ENCODE data around the gene HOXC9.
"Not testable (repeated sequence)": the region's sequence is repeated elsewhere in the genome, so short reads cannot be mapped to it uniquely, and the experiment has no call there.

The HOXC9 gene

DNA sequence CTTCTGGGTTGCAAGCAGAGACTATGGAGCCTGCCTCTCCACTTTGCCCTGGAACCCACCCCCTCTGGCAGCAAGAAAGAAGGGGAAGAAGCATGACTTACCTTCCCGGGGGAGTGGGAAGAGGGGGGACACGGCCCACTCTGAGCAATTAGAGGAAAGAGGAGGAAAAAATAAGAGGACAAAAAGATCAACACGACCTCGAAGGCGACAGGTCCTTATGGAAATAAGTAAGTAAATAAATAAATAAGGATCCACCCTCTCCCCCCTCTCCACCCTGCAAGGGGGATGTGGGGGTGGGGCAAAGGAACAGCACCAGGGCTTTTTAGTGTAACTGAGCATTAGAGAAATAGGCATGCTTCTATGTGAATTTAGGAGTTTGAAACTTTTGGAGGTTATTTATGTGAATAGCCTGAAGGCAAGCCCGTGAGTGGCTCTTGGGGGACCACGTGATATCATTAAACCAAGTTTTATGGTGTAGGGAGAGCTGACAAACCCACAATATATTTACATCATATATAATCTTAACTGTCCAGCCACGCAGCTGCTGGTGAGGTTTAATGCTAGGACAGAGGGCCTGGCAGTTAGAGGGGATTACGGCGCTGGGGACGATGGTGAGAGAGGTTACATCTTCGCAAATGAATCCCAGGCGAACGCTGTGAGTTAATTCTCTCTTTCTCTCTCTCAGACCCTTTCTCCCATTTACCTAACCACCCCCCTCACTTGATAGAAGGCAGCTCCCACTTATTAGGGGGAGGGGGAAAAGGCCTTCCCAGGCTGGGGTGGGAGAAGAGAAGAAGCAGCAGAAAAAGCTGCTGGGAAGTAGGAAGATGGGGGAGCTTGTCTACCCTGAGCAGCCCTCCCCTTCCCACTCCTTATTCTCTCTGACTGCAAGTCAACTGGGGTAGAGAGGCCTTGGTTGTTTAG, 37.7 kb downstream of the HOXC9 start:
- DNase-seq, result no peak

DNA sequence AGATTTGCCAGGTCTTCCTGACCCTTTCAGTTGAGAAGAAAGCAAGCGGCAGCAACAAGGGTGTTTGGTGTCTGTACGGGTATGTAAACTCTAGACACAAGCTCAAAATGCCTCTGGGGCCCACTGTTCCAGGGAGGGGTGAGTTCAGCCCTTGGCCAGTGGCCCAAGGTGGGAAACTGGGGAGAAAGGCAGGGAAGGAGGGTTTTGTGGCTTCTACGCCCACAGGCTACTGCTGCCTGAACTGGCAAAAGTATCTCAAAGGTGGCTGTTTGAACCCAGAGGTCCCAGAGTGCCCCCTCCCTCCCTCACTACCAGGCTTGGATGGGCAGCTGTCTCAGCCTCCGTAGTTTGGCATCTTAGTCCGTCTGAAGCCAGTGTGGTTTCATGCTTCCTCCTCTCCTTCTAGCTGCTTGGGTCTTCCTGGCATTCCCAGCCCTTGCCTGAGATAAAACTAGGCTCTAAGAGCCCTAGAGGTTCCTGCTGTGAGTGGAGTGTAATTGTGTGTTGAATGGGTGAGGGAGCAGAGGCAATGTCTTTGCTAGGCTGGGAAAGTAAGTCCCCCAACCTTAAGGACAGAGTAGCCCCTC, 38.4 kb downstream of the HOXC9 start:
- no peak for DNase-seq

DNA sequence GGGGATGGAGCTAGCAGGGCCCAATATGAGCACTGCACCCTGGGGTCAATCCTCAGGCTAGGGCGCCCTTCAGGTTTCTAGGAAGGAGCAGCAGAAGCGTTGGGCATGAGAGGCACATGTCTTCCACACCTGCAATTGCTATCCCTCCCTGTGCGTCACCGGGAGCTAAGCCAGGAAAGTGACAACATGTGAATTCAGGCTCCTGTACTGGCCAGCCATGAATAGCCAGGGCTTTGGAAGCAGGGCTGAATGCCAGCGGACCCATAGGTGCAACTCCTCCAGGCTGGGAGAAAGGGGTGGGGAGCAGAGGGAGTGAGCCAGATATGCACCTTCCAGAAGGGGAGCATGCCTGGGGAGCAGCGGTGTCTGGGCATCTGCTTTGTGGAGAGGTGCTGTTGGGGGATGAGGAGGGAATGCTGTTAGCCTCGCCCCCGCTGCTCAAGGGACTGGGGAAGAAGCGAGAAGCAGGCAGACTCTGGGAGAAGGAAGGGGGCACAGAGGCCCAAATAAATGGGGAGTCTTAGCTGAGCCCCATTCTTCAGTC, 39.0 kb downstream of the HOXC9 start:
- DNase-seq, result no peak

DNA sequence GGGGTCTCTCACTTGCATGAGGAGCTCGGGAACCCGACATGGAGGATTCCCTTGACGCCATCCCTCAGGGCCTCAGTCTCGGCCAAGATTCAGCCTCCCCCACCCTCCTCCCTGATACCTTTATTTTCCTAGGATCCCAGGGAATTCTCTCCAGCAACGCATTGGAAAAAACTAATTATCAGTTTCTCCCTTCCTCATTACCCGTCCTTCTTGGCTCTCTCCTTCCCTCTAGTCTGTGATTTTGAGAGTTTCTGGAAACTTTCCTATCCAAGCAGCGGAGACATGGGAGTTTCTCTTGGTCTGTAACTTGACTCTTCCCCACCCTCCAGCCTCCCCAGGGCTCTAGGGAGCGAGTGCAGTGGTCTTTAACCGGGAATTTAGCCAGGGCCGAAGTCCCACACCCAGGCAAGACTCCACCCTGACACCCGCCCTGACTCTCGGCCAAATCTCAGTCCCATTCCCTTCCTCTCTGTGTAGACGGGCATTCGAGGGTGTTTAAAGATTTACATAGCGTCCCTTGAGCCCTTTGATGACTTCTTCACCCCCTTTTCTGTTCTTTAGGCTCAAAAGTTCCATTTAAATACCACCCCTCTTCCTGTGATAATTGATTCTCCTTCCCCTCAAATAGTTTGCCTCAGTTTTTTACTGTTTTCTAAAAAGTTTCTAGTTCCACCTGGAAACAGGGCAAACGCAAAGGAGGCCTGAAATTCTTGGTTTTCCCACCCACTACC, 39.6 kb downstream of the HOXC9 start:
- no peak for DNase-seq

DNA sequence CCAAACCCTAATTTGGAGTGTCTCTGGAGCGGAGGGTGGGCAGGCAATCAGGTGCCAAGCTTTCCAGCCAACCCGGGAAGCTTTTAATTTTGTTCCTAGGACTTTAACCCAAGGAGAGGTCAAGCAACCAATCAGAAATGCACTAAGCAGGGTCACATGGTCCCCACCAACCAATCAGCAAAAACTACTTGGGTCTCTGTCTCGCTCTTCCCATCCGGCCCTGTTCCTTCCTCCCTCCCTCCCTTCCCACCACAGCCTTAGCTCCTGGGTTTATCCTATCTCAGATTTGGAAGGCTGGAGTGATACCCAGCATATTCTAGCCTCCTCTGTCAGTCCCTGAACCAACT, 40.2 kb downstream of the HOXC9 start:
- no peak for DNase-seq

DNA sequence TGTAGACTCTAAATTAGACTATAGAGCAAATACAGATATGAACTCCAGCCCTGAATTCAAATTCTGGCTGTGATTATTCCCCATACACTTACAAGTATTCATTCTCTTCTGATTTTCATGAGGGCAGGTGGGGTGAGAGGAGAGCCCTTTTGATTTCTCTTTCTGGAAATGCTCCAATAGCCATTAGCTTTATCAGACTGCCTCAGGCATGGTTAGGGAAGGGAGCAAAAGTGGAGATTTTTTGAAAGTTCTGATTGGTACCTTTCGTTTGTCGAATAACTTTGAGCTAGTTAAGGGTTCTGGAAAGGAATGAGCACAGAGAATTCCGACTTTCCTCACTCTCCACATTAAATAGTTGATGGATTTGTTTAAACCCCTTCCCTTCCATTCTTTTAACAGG, 40.7 kb downstream of the HOXC9 start:
- no peak for DNase-seq

DNA sequence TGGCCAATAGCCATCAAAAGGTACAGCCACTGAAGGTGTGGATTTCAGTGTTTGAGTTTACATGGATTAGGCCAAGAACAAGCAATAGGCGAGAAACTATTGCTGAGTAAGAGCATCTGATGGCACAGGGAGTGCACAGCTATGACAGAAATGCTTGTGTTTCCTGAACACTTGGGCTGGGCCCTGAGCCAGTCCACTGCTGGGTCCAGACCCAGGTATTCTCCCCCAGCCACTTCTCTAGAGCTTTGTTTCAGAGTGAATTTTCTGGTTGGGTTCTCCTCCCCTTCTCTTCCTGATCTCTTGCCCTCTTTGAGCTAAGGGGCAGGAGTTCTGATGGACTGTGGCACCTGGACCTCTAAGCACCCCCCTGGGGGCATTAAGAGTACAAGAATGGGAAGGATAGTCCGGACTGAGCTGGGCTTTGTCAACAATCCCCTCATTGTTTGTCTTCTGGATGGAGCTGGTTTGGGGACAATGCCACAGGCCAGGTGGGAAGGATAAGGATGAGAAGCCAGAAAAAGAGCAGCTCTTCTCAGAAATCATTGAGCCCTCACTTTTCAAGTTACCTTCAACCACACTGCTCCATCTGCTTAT, 41.2 kb downstream of the HOXC9 start:
- DNase-seq, result no peak

DNA sequence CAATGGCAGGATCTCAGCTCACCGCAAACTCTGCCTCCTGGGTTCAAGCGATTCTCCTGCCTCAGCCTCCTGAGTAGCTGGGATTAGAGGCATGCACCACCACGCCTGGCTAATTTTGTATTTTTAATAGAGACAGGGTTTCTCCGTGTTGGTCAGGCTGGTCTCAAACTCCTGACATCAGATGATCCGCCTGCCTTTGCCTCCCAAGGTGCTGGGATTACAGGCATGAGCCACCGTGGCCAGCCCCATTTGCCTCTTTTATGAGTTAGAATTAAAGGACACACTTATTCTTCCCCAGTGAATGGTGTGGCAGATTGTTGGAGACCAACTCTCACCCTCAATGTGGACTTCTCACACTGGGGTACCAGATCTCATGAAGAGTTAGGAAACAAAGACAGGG, 42.1 kb downstream of the HOXC9 start:
- DNase-seq, result not testable (repeated sequence)

DNA sequence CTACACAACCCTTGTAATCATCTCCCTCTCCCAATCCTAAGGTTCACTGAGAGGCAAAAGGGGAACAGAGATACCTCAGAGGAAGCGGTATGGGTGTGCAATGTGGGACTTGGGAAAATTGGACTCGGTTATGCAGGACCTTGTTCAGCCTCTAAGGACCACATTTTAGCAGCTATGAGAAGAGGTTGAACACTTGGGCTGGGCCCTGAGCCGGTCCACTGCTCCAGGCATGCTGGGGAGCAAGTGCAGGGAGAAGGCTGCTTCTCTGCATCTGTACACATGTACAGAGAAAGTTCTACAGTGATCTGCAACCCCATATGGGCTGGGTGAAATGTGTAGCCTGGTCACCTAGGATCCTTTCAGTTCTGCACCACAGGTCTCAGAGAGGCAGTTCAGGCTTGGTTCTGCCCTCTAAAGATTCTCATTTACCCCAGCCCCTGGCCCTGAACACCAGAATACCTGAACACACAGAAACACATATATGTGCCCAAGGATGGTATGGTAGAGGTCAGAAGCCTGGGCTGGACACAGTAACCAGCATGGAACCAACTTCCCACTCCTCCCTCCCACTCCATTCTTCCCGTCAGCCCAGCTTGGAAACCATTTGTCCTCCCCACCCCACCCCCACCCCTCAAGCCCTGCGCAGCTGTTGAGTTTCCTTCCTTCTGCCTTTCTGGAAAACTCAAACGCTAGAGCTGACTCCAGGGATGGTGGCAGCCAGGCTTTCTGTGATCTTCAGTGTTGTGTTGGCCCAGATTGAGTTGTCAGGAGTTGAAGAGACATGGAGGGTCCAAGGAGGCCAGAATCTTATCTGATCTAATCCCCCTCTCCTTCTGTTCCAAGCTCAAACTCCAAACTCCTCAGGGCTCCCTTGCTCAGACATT, 43.3 kb downstream of the HOXC9 start:
- DNase-seq, result no peak

DNA sequence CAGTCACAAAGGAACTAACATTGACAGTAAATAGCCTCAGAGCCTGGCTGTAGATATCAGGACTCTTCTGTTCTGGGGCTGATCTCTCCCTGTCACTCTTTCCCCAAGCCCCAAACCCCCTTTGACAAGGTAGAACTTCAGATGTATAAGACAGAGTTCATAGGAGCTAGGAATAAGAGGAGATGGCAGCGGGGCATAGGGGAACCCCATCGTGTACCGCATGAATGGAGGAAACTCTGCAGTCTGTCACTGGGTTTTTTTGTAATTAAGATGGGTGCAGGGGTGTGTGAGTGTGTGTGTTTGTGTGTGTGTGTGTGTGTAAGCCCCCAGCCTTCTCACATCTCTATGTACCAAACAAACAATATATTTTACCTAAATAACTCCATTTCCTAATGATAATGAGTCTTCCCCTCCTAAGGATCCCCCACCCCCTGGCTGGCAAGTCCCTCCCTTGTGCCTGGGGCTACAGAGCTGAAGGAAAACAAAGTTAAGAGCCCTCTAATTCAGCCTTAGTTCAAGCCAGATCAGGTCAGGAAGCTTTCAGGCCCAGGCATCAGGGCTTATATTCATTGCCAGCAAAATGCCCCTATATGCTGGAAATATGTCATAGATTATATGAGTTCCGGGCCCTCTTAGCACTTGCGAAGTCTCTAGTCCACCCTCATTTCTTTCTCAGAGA, 44.6 kb downstream of the HOXC9 start:
- DNase-seq, result no peak

DNA sequence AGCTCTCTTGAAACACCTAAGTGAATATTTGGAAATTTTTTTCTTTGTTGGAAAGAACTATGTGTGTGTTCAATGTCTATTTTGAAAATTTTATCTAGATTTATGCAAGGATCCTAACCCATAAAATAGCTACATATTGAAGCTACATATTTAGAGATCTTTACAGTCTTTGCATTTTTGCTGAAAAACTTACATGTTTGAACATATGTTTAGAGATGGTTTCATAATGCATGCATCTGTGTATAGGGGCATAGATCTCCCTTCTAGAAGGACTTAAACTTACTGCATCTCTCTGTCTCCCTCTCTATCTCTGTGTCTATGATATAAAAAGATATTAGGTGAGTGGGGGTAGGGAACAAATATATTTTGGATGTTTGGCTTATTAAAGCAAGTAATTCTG, 45.4 kb downstream of the HOXC9 start:
- DNase-seq, result no peak

DNA sequence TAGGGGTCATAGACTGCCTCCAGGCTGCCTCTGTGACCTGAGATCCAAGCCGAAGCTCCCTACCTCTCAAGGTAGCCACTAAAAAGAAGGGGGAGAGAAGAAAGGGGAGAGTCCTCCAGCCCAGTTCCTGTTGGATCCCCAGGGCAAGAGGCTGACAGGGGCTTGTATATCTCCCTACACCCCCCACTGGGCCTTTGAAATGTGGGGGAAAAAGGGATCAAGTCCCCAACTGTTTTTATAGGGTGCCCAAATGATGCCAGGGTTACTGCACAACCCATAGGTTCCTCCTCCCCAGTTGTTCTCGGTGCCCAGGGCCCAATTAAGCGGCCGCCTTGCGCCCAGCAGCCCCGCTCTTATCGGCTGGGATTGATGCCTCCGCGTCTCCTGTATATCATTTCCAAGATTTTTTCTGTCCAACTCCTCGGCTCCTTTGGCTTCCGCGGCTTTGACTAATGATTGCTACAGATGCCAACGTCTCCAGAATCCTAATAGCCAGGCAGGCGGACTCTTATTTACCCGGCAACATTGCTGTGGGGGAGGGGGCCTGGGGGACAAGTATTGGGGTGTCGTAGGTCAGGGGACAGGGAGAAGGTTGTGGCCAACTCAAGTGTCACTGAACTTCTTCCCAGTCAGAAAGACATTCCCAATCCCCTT, 46.0 kb downstream of the HOXC9 start:
- no peak for DNase-seq

DNA sequence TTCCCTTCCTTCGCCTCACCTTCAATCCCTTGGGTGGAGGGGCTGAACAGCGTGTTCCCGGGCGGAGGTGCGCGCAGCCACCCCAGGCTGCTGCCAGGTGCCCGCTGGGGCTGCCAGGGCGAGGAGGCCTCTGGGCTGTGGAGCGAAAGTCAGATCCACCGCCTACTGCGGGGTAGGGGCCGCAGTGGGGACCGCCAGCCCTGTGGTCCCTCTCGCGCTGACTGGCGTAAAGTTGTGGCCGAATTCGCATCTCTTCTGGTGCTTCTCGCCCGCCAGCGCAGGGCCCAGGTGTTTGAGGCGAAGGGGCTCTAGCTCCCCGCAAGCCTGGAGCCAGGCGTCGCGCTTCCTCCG, 46.8 kb downstream of the HOXC9 start:
- DNase-seq, result no peak

DNA sequence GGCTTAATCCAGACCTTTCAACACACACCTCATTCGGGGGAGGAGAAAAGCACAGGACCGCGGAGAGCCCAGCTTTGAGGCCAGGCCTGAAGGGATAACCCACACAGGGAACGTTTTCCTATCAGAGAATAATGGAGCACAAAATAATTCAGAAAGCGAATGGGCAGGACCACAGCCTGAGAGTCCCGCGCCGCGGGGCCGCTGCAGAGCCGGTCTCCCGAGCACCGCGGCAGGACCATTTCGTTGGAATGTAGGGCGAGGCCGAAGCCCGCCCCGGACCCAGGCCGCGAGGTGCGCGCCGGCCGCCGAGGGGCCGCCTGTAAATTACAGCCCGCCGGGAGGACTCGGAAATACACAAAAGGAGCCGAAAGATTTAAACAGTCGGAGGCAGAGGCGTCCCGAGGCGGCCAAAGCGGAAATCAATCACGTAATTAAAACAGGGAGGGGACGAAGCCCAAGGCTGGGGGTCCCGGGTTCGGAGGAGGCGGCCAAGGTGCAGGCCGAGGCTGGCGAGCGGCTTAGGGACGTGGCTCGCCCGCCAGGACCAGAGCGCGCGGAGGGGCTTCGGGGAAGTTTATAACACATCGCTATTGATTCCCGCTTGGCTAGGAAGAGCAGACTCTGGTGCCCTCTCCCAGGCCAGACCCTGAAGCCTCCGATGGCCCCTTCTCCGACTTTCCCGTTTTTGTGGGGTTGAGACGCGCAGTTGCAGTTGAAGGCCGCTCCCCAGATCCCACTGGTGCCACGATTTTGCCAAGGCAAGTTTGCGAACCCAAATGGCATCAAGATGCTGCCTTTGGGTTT, 47.4 kb downstream of the HOXC9 start:
- no peak for DNase-seq

DNA sequence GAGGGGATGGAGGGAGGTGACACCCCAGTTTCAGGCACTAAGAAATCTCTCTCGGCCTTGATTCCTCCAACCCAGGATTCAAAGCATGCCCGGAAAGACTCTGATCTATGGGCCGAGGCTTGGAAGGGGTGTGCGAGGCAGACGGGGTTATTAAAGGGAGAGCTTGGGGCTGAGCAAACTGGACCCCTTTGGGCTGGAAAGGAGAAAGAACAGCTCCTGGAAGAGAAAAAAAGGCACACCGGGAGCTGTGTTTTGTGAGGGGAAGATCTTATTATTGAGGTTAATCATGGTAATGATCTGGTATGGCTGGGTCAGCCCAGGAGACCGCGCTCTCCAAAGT, 48.0 kb downstream of the HOXC9 start:
- DNase-seq, result no peak

DNA sequence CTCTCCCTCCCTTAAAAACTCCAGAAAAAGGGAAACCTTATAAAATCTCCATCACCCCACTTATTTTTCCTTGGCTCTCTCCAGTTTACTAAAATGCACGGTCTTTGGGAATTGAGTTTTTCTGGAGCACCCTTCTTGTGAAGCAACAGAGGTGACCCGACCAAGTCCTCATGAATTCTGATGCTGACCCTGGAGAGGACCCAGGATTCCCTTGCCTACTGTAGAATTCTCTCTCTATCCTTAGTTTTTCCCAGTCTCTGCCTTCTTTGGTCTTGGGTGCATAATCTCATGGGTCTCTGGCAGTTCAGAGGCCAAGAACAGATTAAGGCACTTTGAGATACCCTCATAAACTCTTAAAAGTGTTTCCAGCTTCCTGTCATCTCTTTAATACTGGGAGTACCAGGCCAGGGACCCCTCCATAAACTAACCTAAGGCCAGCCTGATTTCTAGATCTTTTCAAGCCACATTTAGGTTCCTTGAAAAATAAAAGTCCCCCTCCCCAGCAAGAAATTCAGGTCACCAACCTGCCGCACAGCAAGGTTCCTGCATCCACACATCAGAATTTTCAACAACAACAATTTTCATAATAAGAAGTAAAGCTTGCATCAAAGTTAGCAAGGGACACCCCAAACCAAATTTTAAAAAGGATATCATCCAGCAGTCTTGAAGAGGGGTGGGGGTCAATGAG, 48.6 kb downstream of the HOXC9 start:
- no peak for DNase-seq

DNA sequence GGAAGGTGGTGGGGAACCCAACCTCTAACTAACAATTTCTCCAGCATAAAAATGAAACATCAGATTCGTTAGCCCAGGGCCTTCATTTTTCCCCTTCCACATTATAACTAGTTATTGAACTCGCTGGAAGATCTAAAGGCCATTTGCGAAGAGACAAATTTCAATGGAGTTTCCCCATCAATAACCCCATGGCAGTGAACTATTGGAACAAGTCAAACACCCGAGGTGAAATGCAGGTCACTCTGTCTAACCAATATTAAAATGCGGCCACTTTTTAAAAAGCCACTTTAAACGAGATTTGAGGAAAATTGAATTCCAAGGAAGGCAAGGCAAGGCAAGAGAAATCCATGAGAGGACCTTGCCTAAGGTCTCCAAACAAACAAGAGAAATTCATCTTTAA, 49.1 kb downstream of the HOXC9 start:
- DNase-seq, result no peak

DNA sequence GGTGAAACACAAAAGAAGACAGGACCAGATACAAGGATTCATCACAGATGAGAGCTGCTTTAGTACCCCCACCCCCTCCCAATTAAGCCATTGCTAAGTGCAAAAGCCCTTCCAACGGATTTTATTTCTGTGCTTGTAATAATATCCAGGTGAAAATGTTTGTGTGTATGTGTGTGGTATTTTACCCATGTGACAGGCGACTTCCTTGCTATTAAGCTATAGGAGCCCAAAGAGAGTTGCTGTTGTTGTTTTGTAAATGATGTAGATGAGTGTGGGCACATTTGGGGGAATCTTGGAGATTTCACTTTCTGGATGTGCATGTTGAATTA, 50.5 kb downstream of the HOXC9 start:
- no peak for DNase-seq

Data from anterior cingulate cortex (tissue), 58 donors.